Activated effector memory CD4-positive, alpha-beta T cell treated with Interleukin-2 at 50 U/mL for 16 hours (primary cell): ENCODE measurements around the gene PCDHB4.
"Not testable (repeated sequence)": the region's sequence is repeated elsewhere in the genome, so short reads cannot be mapped to it uniquely, and the experiment has no call there.

Source experiments
- DNase-seq: peaks from one replicate; pipeline ENCODE4 v3.0.0-alpha.2; 2020

Gene PCDHB4

DNA sequence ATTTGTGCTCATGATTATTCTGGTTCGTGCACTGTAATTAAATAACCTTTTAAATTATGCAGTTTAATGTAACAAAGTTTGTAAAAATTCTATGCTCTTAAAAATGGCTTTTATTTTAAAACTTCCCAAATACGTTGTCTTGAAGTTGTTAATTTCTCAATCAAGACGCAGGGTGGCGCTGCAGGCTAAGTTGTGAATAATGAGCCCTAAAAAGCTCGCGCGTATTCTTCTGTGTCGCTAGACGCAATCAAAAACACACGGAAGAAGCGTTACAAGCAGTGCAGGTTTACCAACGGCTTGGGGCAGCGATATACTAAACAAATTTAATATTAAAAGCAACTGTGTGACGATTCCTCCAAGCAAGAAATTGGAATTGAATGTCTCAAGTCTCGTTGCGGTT, at the start of gene PCDHB4:
TSS of gene PCDHB4 (plus strand) at position 256 of the 400 bp plus-strand sequence. CDS start 181 bp downstream, outside the sequence.
- DNase-seq, result no peak

GRCh38 chr5:141077826-141078225, 43.8 kb upstream of the PCDHB4 start:
- no peak for DNase-seq

GRCh38 chr5:141082228-141082627, 39.4 kb upstream of the PCDHB4 start:
- DNase-seq, result no peak

GRCh38 chr5:141084487-141084989, 37.1 kb upstream of the PCDHB4 start:
- peak; percentile 6 for DNase-seq

DNA sequence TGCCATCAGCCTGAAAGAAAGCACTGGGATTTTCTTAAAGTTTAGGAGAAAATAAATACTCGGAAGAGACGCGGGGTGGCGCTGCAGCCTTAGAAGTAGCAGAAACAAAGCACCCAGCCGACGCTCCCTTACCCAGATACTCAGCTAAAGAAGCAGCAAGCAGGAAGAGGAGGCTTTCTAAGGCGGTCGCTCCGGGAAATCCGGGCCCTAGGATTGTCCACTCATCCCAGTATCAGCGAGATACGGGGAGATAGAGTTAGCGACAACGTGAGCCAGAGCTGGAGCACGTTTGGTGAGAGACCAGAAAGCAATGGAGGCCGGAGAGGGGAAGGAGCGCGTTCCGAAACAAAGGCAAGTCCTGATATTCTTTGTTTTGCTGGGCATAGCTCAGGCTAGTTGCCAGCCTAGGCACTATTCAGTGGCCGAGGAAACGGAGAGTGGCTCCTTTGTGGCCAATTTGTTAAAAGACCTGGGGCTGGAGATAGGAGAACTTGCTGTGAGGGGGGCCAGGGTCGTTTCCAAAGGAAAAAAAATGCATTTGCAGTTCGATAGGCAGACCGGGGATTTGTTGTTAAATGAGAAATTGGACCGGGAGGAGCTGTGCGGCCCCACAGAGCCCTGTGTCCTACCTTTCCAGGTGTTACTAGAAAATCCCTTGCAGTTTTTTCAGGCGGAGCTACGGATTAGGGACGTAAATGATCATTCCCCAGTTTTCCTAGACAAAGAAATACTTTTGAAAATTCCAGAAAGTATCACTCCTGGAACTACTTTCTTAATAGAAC, 26.9 kb upstream of the PCDHB4 start, which contains the start of gene PCDHB2:
TSS of gene PCDHB2 (plus strand) at position 135 of the 782 bp plus-strand sequence. CDS start at position 311, 176 bp downstream.
- DNase-seq, result no peak

GRCh38 chr5:141095263-141095641, 26.4 kb upstream of the PCDHB4 start:
- no peak for DNase-seq

DNA sequence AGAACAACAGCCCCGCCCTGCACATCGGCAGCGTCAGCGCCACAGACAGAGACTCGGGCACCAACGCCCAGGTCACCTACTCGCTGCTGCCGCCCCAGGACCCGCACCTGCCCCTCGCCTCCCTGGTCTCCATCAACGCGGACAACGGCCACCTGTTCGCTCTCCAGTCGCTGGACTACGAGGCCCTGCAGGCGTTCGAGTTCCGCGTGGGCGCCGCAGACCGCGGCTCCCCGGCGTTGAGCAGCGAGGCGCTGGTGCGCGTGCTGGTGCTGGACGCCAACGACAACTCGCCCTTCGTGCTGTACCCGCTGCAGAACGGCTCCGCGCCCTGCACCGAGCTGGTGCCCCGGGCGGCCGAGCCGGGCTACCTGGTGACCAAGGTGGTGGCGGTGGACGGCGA, 25.4 kb upstream of the PCDHB4 start:
- not testable (repeated sequence) for DNase-seq

DNA sequence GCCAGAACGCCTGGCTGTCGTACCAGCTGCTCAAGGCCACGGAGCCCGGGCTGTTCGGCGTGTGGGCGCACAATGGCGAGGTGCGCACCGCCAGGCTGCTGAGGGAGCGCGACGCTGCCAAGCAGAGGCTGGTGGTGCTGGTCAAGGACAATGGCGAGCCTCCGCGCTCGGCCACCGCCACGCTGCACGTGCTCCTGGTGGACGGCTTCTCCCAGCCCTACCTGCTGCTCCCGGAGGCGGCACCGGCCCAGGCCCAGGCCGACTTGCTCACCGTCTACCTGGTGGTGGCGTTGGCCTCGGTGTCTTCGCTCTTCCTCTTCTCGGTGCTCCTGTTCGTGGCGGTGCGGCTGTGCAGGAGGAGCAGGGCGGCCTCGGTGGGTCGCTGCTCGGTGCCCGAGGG, 25.0 kb upstream of the PCDHB4 start:
- not testable (repeated sequence) for DNase-seq

- DNase-seq, result no peak
Observed at GRCh38 chr5:141100243-141100805, 21.3 kb upstream of the PCDHB4 start, which contains the start of gene PCDHB3. Gene PCDHB3, plus strand, starts transcription at chr5:141100473. Its CDS starts 177 bp downstream, at chr5:141100650.

- DNase-seq, result no peak
Observed at GRCh38 chr5:141101059-141101458, 20.6 kb upstream of the PCDHB4 start.

GRCh38 chr5:141102070-141102469, 19.5 kb upstream of the PCDHB4 start:
- not testable (repeated sequence) for DNase-seq

DNA sequence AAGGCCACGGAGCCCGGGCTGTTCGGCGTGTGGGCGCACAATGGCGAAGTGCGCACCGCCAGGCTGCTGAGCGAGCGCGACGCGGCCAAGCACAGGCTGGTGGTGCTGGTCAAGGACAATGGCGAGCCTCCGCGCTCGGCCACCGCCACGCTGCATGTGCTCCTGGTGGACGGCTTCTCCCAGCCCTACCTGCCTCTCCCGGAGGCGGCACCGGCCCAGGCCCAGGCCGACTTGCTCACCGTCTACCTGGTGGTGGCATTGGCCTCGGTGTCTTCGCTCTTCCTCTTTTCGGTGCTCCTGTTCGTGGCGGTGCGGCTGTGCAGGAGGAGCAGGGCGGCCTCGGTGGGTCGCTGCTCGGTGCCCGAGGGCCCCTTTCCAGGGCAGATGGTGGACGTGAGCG, 19.1 kb upstream of the PCDHB4 start:
- DNase-seq, result not testable (repeated sequence)

DNA sequence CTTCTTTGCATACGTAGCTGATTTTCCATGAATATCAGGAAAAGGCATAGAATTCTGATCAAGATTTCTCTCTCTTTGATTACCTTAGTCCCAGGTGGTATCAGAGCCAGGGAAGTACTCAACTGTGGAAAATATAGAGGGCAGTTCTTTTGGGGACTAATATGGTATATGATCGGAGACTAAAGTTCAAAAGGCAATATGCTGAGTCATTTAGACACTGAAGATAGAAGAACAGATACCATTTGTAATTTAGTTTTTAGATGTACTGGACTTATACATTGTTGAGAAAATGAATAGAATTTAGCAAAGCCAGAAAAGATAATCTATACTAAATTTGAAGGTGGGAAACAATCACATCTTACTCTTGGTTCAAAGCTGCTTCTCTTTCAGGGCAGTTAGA, 16.3 kb upstream of the PCDHB4 start:
- DNase-seq, result no peak

GRCh38 chr5:141119250-141119649, 2.4 kb upstream of the PCDHB4 start:
- no peak for DNase-seq

- DNase-seq, result no peak
Observed at GRCh38 chr5:141121985-141122384, 367 bp downstream of the PCDHB4 start.

DNA sequence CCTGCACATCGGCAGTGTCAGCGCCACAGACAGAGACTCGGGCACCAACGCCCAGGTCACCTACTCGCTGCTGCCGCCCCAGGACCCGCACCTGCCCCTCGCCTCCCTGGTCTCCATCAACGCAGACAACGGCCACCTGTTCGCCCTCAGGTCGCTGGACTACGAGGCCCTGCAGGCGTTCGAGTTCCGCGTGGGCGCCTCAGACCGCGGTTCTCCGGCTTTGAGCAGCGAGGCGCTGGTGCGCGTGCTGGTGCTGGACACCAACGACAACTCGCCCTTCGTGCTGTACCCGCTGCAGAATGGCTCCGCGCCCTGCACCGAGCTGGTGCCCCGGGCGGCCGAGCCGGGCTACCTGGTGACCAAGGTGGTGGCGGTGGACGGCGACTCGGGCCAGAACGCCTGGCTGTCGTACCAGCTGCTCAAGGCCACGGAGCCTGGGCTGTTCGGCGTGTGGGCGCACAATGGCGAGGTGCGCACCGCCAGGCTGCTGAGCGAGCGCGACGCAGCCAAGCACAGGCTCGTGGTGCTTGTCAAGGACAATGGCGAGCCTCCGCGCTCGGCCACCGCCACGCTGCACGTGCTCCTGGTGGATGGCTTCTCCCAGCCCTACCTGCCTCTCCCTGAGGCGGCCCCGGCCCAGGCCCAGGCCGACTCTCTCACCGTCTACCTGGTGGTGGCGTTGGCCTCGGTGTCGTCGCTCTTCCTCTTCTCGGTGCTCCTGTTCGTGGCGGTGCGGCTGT, 1.9 kb downstream of the PCDHB4 start:
- not testable (repeated sequence) for DNase-seq

DNA sequence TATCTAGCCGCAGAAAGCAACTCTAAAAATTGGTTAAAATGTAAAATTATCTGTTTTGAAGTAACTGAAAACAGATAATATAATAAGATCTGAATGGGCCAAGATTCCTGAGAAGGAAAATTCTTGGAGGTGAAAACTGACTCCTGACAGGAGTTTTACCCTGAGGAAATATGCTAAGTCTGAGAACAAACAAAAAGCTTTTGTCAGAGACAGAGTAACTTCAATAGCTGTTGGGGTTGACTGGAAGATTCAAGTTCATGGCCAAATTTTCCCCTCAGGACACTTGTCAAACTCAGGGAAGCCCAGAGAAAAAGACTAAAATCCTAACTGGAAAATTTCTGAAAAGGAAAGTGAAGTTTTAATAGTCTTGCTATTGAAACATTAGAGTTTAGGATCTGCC, 5.7 kb downstream of the PCDHB4 start:
- DNase-seq, result no peak

DNA sequence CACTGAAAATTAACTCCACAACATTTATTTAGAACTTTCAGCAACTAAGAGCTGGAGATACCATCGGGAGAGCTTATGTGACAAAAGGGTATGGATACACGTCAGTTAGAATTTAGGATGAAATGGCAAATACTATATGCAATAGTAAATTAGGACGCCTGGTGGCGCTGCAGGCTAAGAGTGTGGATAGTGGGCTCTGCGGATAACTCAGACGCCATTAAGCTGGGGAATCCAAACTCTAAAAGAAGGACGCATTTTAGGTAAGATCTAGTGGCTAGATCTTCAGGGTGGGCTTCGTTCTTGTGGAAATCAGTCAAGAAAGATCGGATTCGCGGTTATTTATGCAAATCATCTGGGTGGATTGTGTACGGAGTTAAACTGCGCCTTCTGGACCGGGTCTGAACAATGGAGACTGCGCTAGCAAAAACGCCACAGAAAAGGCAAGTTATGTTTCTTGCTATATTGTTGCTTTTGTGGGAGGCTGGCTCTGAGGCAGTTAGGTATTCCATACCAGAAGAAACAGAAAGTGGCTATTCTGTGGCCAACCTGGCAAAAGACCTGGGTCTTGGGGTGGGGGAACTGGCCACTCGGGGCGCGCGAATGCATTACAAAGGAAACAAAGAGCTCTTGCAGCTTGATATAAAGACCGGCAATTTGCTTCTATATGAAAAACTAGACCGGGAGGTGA, 13.6 kb downstream of the PCDHB4 start, which contains the start of gene PCDHB5:
TSS of gene PCDHB5 (plus strand) at position 177 of the 688 bp plus-strand sequence. CDS start at position 406, 229 bp downstream.
- no peak for DNase-seq

DNA sequence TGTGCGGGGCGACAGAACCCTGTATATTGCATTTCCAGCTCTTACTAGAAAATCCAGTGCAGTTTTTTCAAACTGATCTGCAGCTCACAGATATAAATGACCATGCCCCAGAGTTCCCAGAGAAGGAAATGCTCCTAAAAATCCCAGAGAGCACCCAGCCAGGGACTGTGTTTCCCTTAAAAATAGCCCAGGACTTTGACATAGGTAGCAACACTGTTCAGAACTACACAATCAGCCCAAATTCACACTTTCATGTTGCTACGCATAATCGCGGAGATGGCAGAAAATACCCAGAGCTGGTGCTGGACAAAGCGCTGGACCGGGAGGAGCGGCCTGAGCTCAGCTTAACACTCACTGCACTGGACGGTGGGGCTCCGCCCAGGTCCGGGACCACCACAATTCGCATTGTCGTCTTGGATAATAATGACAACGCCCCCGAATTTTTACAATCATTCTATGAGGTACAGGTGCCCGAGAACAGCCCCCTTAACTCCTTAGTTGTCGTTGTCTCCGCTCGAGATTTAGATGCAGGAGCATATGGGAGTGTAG, 14.2 kb downstream of the PCDHB4 start:
- no peak for DNase-seq

GRCh38 chr5:141137346-141137745, 15.7 kb downstream of the PCDHB4 start:
- not testable (repeated sequence) for DNase-seq

DNA sequence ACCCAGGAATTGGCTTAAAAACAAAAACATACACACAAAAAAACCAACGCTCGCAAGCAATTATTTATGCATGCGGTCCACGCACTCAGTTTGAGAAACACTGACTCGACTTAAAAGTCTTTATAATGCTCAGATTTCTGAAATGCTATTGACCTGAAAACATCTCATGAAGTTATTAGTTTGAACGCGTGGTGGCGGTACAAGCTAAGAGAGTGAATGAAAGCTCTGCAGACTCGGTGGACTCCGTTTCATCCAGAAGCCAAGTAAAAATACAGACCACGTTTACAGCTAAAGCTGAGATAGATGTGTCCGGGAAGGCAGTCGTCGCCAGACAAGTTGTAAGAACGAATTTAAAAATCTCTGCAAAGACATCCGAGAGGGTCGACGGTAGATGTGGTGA, 28.2 kb downstream of the PCDHB4 start, which contains the start of gene PCDHB6:
TSS of gene PCDHB6 (plus strand) at position 246 of the 400 bp plus-strand sequence. CDS start 201 bp downstream, outside the sequence.
- DNase-seq, result no peak
